VCaP (cell line): ENCODE results near the gene SIM1.

Experiments used
- H3K27ac ChIP-seq: fragments of 450-650 bp; 2 replicates; pipeline ENCODE4 v1.5.1; 2017
- CTCF ChIP-seq: fragments of 450-650 bp; conservative IDR thresholded peaks from 2 replicates; pipeline ENCODE4 v1.5.1; 2017; ENCODE audit warnings: mild to moderate bottlenecking, moderate library complexity

The SIM1 gene

GRCh38 chr6:100453701-100454521 is 10.8 kb downstream of the SIM1 start:
- no peak overlapping the region for H3K27ac ChIP-seq
- no peak for TF ChIP-seq CTCF

- no peak overlapping the region for H3K27ac ChIP-seq
- no peak for TF ChIP-seq CTCF
Measured at GRCh38 chr6:100452998-100453397, 11.7 kb downstream of the SIM1 start.

- no peak overlapping the region for H3K27ac ChIP-seq
- no peak for TF ChIP-seq CTCF
Measured at GRCh38 chr6:100451577-100451976, 13.1 kb downstream of the SIM1 start.

- H3K27ac ChIP-seq: no peak overlapping the region
- TF ChIP-seq CTCF: no peak
Measured at GRCh38 chr6:100449239-100449691, 15.5 kb downstream of the SIM1 start.

- no peak for TF ChIP-seq CTCF
- H3K27ac ChIP-seq: no peak overlapping the region
Measured at GRCh38 chr6:100447900-100448748, 16.6 kb downstream of the SIM1 start.

GRCh38 chr6:100447081-100447899 is 17.4 kb downstream of the SIM1 start:
- TF ChIP-seq CTCF: no peak
- H3K27ac ChIP-seq: no peak overlapping the region
